GM12891 (cell line): ENCODE data around the gene DCLK2.
A peak's percentile ranks its signal among the peaks of the same experiment; 100 is the strongest.

ENCODE experiments used
- DNase-seq: peaks from one replicate; pipeline ENCODE4 v3.0.0; 2011; ENCODE audit warnings: low spot score; ENCODE audit not compliant: insufficient read length
- FAIRE-seq: peaks from 2 replicates; lab custom pipeline; 2011; peaks lifted over from hg19 to GRCh38; lab: Jason Lieb, UNC
- PAX5 ChIP-seq: IDR thresholded peaks from 2 replicates; pipeline ENCODE4 v1.6.1; 2011; ENCODE audit warnings: low read length, moderate library complexity, mild to moderate bottlenecking; ENCODE audit not compliant: insufficient read depth, severe bottlenecking
- POLR2A ChIP-seq: IDR thresholded peaks from 2 replicates; pipeline ENCODE4 v1.6.1; 2011; ENCODE audit warnings: low read depth, low read length, control low read depth
- POLR2AphosphoS5 ChIP-seq: IDR thresholded peaks from 2 replicates; pipeline ENCODE4 v1.6.1; 2011; ENCODE audit warnings: low read depth, low read length, control low read depth
- POU2F2 ChIP-seq: IDR thresholded peaks from 2 replicates; pipeline ENCODE4 v1.6.1; 2011; ENCODE audit warnings: low read depth, mild to moderate bottlenecking, control low read depth, low read length, moderate library complexity
- SPI1 ChIP-seq: IDR thresholded peaks from 2 replicates; pipeline ENCODE4 v1.6.1; 2011; ENCODE audit warnings: low read depth, low read length, control low read depth
- TAF1 ChIP-seq: IDR thresholded peaks from 2 replicates; pipeline ENCODE4 v1.6.1; 2011; ENCODE audit warnings: low read depth, low read length, control low read depth

DCLK2 gene

GRCh38 chr4:150253965-150254630 is 175.9 kb downstream of the DCLK2 start:
- FAIRE-seq (no peak), DNase-seq (no peak)

GRCh38 chr4:150255610-150256224 is 177.5 kb downstream of the DCLK2 start:
- DNase-seq (no peak), FAIRE-seq (no peak)
- no peak for TF ChIP-seq POU2F2
- no peak for TF ChIP-seq SPI1
- no peak for TF ChIP-seq POLR2A
- no peak for TF ChIP-seq PAX5
- no peak for TF ChIP-seq POLR2AphosphoS5
- TF ChIP-seq TAF1 = no peak

More at GRCh38 chr4:150253965-150254630, 175.9 kb downstream of the DCLK2 start:
- no peak for TF ChIP-seq POU2F2
- TF ChIP-seq SPI1 = no peak
- TF ChIP-seq PAX5 = no peak
- no peak for TF ChIP-seq POLR2AphosphoS5
- no peak for TF ChIP-seq POLR2A
- no peak for TF ChIP-seq TAF1

DNA sequence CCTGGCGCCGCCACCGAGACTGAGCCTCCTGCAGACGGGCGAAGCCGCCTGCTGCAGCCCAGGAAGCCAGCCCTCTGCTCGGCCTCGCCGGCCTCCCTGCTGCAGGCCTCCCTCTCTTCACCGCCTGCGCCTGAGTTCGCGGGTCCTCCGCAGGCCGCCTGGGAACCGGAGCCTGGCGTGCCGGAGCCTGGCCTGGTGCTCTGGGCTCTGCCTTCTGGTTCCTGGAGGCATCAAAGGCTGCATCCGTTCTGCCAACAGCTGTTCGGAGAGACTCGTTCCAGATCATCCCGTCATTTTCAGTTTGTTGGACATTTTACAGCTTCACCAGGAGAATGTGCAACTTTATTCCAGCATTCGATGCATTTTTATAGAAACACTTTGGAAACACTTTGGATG is 178.0 kb downstream of the DCLK2 start:
- no peak for DNase-seq
- no peak for FAIRE-seq
- TF ChIP-seq POLR2A (no peak), POU2F2 (no peak), TAF1 (no peak), SPI1 (no peak), PAX5 (no peak), POLR2AphosphoS5 (no peak)

DNA sequence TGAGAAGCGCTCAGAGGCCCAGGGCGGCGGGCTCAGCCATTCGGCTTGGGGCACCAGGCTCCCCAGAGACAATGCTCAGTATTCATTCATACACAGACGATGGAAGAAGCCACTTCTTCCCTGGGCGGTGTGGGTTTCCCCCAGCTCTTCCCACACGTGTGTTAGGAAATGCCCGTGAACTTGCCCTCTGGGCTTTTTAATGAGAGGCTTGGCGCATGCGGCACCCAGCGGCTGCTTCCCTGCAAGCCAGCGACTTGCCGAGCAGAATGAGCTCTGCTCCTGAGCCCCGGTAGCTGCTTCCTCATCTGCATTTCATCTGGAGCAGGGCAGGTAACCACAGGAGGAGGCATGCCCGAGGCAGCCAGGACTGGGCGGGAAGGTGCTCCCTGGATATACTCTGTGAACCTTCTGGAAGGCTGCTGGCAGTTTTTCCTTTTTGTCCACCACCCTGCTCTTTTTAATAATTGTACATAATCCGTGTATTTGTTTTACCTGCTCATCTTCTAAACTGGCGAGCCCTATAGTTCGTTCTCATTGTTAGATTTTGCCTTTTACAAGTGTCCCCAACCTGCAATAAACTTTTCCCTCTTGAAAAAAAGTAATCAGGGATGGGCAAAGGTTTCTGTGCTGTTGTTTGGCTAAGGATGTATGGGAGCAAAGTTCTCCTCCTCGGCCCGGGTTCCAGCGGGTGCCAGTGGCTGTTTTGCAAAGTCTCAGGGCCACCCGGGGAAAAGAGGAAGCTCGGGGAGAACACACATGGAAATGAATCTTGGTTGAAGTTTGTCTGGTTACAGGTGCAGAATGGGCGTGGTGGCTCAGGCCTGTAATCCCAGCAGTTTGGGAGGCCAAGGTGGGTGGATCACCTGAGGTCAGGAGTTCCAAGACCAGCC is 178.8 kb downstream of the DCLK2 start:
- FAIRE-seq = no peak
- no peak for DNase-seq
- TF ChIP-seq POLR2AphosphoS5 (no peak), POU2F2 (no peak), TAF1 (no peak), PAX5 (no peak), SPI1 (no peak), POLR2A (no peak)

GRCh38 chr4:150258569-150258968 is 180.3 kb downstream of the DCLK2 start:
- TF ChIP-seq TAF1 (no peak), POLR2AphosphoS5 (no peak), POU2F2 (no peak), SPI1 (no peak), PAX5 (no peak), POLR2A (no peak)
- no peak for FAIRE-seq
- no peak for DNase-seq

GRCh38 chr4:150259861-150260567 is 181.8 kb downstream of the DCLK2 start:
- no peak for TF ChIP-seq POLR2AphosphoS5
- TF ChIP-seq TAF1 = no peak
- TF ChIP-seq SPI1 = no peak
- no peak for TF ChIP-seq POU2F2
- TF ChIP-seq PAX5 = no peak
- no peak for TF ChIP-seq POLR2A
- no peak for DNase-seq
- FAIRE-seq = peak; percentile 5

GRCh38 chr4:150261571-150261970 is 183.3 kb downstream of the DCLK2 start:
- DNase-seq = no peak
- TF ChIP-seq POLR2A (no peak), POLR2AphosphoS5 (no peak), POU2F2 (no peak), SPI1 (no peak), PAX5 (no peak), TAF1 (no peak)
- FAIRE-seq = no peak

DNA sequence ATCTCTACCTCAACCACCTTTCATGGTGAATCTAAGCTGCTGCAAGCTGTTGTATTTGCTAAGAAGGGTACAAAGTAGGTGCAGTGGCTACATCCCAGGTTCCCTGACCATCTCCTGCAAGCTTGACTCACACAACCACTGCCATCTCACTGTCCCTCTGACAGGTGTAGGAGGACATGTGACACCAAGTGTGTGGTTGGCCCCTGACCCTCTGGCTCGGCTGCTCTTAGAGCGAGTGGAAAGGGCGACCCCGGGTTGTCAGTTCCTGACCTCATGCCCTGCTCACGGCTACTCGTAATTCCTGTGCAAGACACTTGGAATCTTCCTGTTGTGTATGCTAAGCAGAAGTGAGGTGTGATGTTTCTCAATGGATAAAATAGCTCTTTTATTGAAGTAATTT is 184.4 kb downstream of the DCLK2 start:
- FAIRE-seq = no peak
- no peak for DNase-seq
- no peak for TF ChIP-seq POLR2A
- no peak for TF ChIP-seq SPI1

DNA sequence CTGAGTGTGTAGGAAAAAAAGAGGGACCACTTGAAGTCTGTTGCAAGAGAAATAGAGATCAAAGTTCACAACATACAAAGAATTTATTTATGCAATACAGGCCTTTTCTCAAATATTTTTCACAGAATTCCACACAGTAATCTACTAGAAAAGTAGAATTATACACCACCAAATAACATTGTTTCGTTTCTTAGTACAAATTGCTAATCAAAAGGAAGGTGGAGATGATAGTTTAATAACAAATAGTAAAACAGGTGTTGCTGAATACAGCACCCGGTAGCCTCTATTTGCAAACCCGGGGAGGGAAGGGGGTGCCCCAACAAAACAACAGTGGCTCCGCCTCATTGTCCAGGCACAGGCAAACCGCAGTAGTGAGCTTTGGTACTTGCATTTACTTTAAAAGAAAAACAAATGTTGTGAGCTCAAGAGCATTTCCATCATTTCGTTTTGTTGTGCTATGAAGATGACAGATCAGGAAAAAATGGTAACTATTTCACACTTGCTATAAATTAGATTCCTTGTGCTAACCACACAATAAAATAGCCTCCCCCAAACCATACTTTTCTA is 186.4 kb downstream of the DCLK2 start:
- FAIRE-seq (no peak), DNase-seq (no peak)
- TF ChIP-seq TAF1 = no peak
- no peak for TF ChIP-seq POLR2AphosphoS5
- TF ChIP-seq SPI1 = no peak
- no peak for TF ChIP-seq POU2F2
